DMS53 (cell line): ENCODE data around the gene DUSP7.
A peak's percentile ranks its signal among the peaks of the same experiment; 100 is the strongest.

Source experiments
- DNase-seq: peaks from one replicate; lab custom pipeline; 2025; lab: John Stamatoyannopoulos, UW

DUSP7 gene

DNA sequence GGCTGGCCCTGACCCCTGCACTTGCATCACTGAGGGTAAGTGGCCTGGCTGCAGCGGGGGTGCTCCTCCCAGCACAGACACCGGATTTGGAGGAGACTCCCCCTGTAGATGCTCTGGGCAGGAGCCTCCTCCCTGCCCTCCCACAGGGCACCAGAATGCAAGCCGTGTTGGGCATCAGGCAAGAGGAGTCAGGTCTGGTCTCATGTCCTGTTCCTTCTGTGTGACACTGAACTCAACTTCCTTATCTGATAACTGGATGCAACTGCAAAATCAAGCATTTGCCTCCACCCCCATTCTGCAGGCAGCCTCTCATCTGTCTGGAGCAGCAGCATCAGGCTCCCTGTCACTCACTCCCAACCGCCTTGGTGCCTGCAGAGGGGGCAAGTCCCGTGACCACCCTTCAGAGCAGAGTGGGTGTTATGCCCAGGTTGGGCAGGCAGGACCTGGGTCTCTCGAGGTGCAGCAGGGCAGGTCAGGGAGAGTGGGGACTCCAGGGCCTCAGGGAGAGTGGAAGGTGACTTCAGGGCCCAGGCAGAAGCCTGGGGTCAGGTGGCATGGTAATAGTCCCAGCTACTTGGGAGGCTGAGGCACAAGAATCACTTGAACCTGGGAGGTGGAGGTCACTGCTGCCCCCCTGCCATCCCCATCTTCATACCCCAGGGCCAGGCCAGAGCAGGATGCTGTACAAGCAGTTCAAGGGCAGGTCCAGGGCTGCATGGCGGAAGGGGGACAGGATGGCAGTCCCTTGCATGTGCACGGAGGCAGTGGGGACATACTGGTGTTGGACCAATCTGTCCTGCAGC lies 50.2 kb downstream of the DUSP7 start:
- no peak for DNase-seq

DNA sequence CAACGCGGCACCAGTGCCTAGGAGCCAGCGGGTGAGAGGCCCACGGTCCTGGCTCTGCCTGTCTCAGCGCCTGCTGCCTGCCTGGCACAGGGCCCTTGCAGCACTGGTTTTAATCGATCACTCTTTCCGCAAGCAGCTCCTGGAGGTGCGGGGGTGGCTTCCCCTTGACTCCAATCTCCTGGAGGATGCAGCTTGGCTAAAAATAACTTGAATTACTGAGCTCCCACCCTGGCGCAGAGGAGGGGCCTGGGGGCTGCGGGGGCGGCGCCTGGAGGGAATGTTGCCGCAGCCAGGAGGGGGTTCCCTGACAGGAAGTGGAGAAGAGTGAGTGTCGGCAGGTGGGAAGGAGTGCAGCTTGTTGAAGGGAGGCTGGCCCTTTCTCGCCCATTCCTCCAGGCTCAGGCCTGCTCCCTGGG lies 50.8 kb downstream of the DUSP7 start:
- DNase-seq, result no peak

DNA sequence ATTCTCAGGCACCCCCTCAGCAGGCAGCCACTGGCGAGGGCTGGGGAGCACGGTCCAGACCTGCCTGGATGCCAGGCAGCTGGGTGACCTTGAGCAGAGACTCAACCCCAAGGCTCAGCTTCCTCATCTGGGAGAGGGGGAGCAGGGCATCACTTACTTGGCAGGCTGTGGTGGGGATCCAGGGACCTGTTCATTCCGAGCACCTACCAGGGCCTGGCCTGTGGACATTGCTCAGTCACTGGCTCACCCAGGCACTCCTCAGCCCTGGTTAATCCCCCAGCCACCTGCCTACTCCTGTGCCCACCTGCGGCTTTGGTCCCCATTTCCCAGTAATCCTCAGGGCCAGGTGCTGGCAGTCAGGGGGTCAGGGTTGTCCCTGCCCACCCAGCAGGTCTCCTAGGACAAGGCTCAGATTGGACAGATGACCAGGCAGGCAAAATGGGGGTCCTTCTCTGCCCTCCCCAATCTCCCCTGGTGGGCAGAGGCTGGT lies 51.4 kb downstream of the DUSP7 start:
- no peak for DNase-seq

DNA sequence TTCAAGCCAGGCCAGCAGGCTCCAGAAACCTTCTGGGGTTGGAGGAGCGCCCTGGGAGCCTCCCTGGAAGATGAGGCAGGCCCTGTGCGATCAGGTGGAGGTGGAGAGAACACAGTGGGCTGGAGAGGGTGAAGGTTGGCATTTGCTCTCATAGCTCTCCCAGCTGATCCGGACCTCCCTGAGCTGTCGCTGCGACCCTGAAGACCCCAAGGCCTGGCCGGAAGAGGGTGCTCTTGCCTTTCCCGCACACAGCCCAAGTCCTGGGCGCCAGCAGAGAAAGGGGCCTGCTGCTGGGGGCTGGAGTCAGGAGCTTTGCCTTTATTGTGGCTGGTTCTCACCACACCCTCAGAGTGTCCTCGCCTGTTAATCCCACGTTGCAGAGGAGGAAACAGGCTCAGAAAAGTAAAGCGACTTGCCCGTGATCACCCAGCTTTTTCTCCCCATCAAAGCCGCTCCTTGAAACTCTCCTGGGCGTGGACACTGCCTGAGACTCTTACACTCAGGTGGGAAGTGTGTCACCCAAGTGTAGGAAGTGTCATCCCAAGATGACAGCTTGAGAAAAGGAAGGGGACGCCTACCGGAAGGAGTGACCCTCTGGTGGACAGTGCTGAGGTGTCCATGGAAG lies 52.1 kb downstream of the DUSP7 start:
- DNase-seq, result no peak

DNA sequence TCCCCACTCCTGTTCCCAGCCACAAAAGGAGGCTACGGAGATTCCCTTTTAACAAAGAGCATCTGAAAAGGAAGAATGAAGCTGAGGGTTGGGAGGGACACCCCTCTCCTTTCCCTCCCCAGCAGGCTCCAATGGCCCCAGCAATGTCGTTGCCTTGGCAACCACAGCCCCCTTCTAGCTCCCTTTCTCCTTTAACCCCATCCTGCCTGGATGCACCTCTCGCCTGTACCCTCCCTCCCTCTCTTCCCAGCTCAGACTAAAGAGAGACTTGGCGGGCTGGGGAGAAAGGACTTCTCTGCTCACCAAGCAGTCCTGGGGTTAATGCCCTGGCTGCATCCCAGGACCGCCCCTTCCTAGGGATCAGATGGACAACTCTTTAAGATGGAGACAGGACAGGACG lies 53.6 kb downstream of the DUSP7 start:
- no peak for DNase-seq

DNA sequence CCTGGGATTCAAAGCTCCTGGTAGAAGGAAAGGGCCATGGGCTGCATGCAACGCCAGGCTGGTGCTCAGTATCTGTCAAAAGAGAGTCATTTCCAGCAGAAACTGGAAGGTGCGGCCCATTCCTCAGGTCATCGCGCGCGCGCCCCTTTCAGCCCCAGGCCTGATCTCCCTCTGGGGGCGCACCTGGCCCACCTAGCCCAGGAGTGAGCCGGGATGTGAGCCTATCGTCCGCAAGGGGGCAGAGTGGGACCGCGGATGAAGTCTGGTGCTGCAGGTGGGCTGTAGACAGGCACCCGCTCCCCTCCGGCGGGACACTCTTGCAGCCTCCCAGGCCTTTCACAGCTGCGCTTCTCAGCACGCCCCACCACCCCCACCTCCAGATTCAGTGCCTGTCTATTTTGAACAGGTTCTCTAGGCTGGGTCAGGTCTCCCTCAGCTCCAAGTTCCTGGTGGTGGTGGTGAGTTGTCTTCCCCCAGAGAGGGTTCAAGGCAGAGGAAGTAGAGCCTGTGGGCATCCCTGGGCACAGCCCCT lies 54.9 kb downstream of the DUSP7 start:
- peak; percentile 62 for DNase-seq

DNA sequence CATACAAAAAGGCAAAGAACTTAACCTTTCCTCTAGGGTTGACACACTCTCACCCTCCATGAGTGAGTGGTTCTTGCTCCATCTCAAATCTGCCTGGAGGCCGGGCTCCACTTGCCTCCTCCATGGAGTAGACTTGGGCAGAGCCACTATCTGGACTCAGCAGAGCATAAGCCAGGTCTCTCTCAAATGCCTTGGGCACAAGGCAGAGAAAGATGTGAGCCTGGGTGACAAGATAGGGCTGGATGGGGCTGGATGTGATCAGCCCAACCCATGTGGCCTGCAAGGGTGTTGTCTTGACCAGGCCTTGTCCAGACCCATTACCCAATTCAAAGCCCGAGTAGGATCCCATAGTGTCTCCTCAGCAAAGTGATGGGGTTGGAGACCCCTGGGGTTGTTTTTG lies 56.5 kb downstream of the DUSP7 start:
- DNase-seq, result no peak
